Measurements from ENCODE around the gene AGPAT4.

GRCh38 chr6:161085246-161085645, 188.6 kb downstream of the AGPAT4 start:
- no peak for TF ChIP-seq POLR2A (IDR thresholded peaks at IDR 0.05)
- TF ChIP-seq, protein P1, sequence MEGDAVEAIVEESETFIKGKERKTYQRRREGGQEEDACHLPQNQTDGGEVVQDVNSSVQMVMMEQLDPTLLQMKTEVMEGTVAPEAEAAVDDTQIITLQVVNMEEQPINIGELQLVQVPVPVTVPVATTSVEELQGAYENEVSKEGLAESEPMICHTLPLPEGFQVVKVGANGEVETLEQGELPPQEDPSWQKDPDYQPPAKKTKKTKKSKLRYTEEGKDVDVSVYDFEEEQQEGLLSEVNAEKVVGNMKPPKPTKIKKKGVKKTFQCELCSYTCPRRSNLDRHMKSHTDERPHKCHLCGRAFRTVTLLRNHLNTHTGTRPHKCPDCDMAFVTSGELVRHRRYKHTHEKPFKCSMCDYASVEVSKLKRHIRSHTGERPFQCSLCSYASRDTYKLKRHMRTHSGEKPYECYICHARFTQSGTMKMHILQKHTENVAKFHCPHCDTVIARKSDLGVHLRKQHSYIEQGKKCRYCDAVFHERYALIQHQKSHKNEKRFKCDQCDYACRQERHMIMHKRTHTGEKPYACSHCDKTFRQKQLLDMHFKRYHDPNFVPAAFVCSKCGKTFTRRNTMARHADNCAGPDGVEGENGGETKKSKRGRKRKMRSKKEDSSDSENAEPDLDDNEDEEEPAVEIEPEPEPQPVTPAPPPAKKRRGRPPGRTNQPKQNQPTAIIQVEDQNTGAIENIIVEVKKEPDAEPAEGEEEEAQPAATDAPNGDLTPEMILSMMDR (IDR thresholded peaks at IDR 0.05): no peak

Data from testis (tissue), 2 donors.